PFSK-1 (cell line): ENCODE results near the gene MRPL45.

Experiments
- POLR2AphosphoS5 ChIP-seq: IDR thresholded peaks from 2 replicates; pipeline ENCODE4 v1.6.1; 2012; ENCODE audit warnings: low read depth, mild to moderate bottlenecking, control low read depth, low read length, moderate library complexity
- REST ChIP-seq, 2 experiments: IDR thresholded peaks; 2 replicates each; pipeline versions ENCODE4 v1.6.1 to v1.8.0; 2011 to 2012; ENCODE audit warnings: low read depth in 2 of 2, low read length in 2 of 2, control low read depth in 1 of 2, inconsistent platforms in 1 of 2, mild to moderate bottlenecking in 1 of 2, moderate library complexity in 1 of 2; ENCODE audit not compliant: insufficient read depth in 1 of 2
- TAF1 ChIP-seq: IDR thresholded peaks from 2 replicates; pipeline ENCODE4 v1.6.1; 2012; ENCODE audit warnings: low read length, control low read depth, borderline replicate concordance; ENCODE audit not compliant: insufficient read depth

GRCh38 chr17:38322897-38323296, 25.9 kb downstream of the MRPL45 start:
- TF ChIP-seq POLR2AphosphoS5 (no peak), REST (IDR thresholded peaks at IDR 0.05; ENCODE audit: insufficient read depth in 1 of 2, low read depth in 2 of 2, low read length in 2 of 2) (no peak), TAF1 (no peak)
